ENCODE measurements around the gene PARP14.

DNA sequence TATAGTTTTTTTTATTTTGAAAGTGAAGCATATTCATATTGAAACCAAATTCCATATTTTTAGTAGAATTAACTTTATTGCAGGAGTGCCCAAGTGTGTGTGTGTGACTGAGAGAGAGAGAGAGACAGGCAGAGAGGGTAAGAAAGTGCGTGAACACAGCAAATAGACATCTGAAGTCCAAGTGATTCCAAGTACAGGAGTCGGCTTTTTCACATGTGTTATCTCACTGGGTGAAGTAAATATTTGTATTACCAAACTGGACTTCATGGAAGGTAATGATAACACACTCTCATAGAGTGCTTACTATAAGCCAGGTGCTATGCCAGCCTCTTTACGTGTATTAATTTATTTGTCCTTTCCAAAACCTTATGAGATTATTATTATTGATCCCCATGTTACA is 12.0 kb downstream of the PARP14 start:
- TF ChIP-seq POLR2AphosphoS5 (IDR thresholded peaks at IDR 0.05; ENCODE audit: insufficient read depth, low read depth, low read length) (no peak), POLR2A (IDR thresholded peaks at IDR 0.05; ENCODE audit: low read depth, low read length) (no peak), MYC (IDR thresholded peaks at IDR 0.05; ENCODE audit: low read depth, low read length) (no peak), EZH2 (IDR thresholded peaks at IDR 0.05; ENCODE audit: borderline replicate concordance, low read depth, low read length, severe bottlenecking) (no peak), FOS (IDR thresholded peaks at IDR 0.05; ENCODE audit: borderline replicate concordance, insufficient read depth, low read length) (no peak), GATA2 (IDR thresholded peaks at IDR 0.05; ENCODE audit: insufficient read depth, insufficient read length, low read depth, low read length) (no peak), JUN (IDR thresholded peaks at IDR 0.05; ENCODE audit: borderline replicate concordance, insufficient read depth, insufficient read length, low read depth) (no peak)
- TF ChIP-seq, protein P1, sequence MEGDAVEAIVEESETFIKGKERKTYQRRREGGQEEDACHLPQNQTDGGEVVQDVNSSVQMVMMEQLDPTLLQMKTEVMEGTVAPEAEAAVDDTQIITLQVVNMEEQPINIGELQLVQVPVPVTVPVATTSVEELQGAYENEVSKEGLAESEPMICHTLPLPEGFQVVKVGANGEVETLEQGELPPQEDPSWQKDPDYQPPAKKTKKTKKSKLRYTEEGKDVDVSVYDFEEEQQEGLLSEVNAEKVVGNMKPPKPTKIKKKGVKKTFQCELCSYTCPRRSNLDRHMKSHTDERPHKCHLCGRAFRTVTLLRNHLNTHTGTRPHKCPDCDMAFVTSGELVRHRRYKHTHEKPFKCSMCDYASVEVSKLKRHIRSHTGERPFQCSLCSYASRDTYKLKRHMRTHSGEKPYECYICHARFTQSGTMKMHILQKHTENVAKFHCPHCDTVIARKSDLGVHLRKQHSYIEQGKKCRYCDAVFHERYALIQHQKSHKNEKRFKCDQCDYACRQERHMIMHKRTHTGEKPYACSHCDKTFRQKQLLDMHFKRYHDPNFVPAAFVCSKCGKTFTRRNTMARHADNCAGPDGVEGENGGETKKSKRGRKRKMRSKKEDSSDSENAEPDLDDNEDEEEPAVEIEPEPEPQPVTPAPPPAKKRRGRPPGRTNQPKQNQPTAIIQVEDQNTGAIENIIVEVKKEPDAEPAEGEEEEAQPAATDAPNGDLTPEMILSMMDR (IDR thresholded peaks at IDR 0.05; ENCODE audit: extremely low read depth in 1 of 2, insufficient read depth in 1 of 2, low read depth in 1 of 2, low read length in 2 of 2) = no peak
- TF ChIP-seq, protein P2, sequence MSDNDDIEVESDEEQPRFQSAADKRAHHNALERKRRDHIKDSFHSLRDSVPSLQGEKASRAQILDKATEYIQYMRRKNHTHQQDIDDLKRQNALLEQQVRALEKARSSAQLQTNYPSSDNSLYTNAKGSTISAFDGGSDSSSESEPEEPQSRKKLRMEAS (IDR thresholded peaks at IDR 0.05; ENCODE audit: insufficient read depth, insufficient read length) = no peak

Data from endothelial cell of umbilical vein (primary cell).